ENCODE results near the gene SDK1. TPM values are rescaled to one million over a fixed set of nuclear protein-coding genes. Genes with fewer than 3 reads are reported as not detected.

SDK1 gene
- total and polyA plus RNA-seq, 10 of the 15 experiments (the other 5 are each of a cell fraction or from before 2014, with no cell fraction given): 0.14 to 0.33 TPM; not detected in 8

GRCh38 chr7:4214291-4215155, 913.5 kb downstream of the SDK1 start:
- Histone ChIP-seq H3K36me3 (ENCODE audit: control insufficient read depth in 2 of 2, insufficient read depth in 2 of 2, low read length in 1 of 2) (no peaks in the 10 kb centered on the region), H3K4me1 (ENCODE audit: control insufficient read depth, insufficient read depth, low read length) (no peaks in the 10 kb centered on the region), H3K27me3 (replicated peaks in 1 of 2; ENCODE audit: control insufficient read depth in 2 of 2, insufficient read depth in 2 of 2, low read length in 1 of 2) (no peaks in the 10 kb centered on the region), H3K4me3 (no peak overlapping the region), H3K9ac (ENCODE audit: control insufficient read depth, insufficient read depth, low read length) (no peak overlapping the region), H3K4me2 (ENCODE audit: control insufficient read depth, insufficient read depth) (no peak overlapping the region), H2AFZ (ENCODE audit: control insufficient read depth, low read depth, low read length) (no peak overlapping the region), H3K79me2 (ENCODE audit: control insufficient read depth, insufficient read depth, low read length) (no peaks in the 10 kb centered on the region), H3K27ac (ENCODE audit: control insufficient read depth, insufficient read depth) (no peak overlapping the region), H3K9me3 (replicated peaks; ENCODE audit: control insufficient read depth, insufficient read depth, low read length) (no peaks in the 10 kb centered on the region; the same call in 2 of the 3 replicates), H4K20me1 (ENCODE audit: control insufficient read depth, insufficient read depth) (no peaks in the 10 kb centered on the region)
- BruUV-seq (replicated peaks): no TSS peak
- FAIRE-seq (no peak), DNase-seq (ENCODE audit: low read depth, low spot score) (no peak), ATAC-seq (no peak)
- TF ChIP-seq IKZF2 (IDR thresholded peaks at IDR 0.05) (no peak), EP300 (IDR thresholded peaks at IDR 0.05; ENCODE audit: borderline replicate concordance in 1 of 2, control insufficient read depth in 1 of 2, low read depth in 2 of 2, low read length in 2 of 2) (no peak), PAX8 (IDR thresholded peaks at IDR 0.05) (no peak), USF2 (IDR thresholded peaks at IDR 0.05; ENCODE audit: borderline replicate concordance, low read depth, low read length) (no peak), EGR1 (IDR thresholded peaks at IDR 0.05; ENCODE audit: borderline replicate concordance in 1 of 2, low read depth in 2 of 2, low read length in 2 of 2) (no peak), ZZZ3 (IDR thresholded peaks at IDR 0.05; ENCODE audit: control insufficient read depth, insufficient read length, low read depth) (no peak), NRF1 (conservative IDR thresholded peaks at IDR 0.05; ENCODE audit: low read depth, low read length) (no peak), SMAD1 (IDR thresholded peaks at IDR 0.05; ENCODE audit: low read depth, partially characterized antibody) (no peak), SMAD5 (IDR thresholded peaks at IDR 0.05; ENCODE audit: low read depth) (no peak), BCL11A (IDR thresholded peaks at IDR 0.05; ENCODE audit: low read depth, low read length) (no peak), CEBPB (IDR thresholded peaks at IDR 0.05; ENCODE audit: borderline replicate concordance in 1 of 2, low read depth in 2 of 2, low read length in 2 of 2) (no peak), HSF1 (IDR thresholded peaks at IDR 0.05; ENCODE audit: low read depth, low read length) (no peak), BCLAF1 (IDR thresholded peaks at IDR 0.05) (no peak), ATF7 (IDR thresholded peaks at IDR 0.05; ENCODE audit: low read depth) (no peak), TCF12 (IDR thresholded peaks at IDR 0.05; ENCODE audit: low read depth, low read length) (no peak), CBX3 (IDR thresholded peaks at IDR 0.05; ENCODE audit: borderline replicate concordance, low read depth) (no peak), BACH1 (IDR thresholded peaks at IDR 0.05; ENCODE audit: borderline replicate concordance) (no peak), SPI1 (IDR thresholded peaks at IDR 0.05; ENCODE audit: borderline replicate concordance, insufficient read depth, low read depth, low read length) (no peak)
- ChIA-PET POLR2A (no interaction called here), RAD21 (ENCODE audit: unreplicated experiment) (no interaction called here), SMC1A (ENCODE audit: uncharacterized antibody, unreplicated experiment) (no interaction called here), CTCF (no interaction called here)
- intact Hi-C loops (cut with micrococcal nuclease; ENCODE audit: unreplicated experiment): no loop called here
- 49% methylated on average over 29 of the region's 32 CpGs for WGBS (ENCODE audit: insufficient coverage, insufficient replicate concordance, low lambda C conversion rate, missing lambda C conversion rate)
- in situ Hi-C loops (cut with MboI): no loop called here

All from GM12878 (cell line).